Measurements from ENCODE around the gene ATP8B4. TPM values are rescaled to one million over a fixed set of nuclear protein-coding genes. Genes with fewer than 3 reads are reported as not detected.
A peak's percentile ranks its signal among the peaks of the same experiment; 100 is the strongest.

Gene ATP8B4
- total and polyA plus RNA-seq, 12 donors, result 0.39 to 5.3 (median 1.6) TPM

DNA sequence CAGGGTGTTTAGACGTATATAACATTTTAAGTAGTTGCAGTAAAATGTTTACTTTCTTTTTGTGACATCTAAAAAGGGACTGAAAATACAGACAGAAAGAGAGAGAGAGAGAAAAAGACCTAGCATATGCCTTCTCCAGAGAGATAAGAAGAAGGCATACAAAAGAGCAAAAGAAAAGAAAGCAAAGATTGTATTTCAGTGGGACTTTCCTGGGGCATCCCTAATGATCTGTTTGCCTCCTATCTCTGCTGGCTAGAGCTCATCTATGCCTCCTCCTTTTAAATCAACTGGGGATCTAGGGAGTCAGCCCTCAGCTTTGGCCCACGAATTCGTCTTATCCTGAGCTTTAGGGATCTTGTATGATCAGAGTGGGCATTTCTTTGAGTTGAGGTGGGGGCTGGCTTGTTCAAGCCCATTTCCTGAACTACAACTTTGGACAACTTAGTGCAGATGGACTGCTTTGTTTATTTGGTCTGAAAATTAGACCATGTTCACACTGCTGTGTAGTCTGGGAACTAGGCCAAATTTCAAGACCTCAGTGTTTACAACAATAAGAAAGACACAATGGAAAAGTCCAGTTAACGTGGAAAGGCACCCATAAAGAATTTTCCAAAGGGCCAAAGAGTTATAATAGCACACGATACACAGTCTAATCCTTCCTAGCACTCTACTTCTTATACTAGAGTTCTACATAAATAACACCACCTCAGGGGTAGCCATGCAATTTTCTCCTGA, 61.0 kb downstream of the ATP8B4 start:
- H3K4me3 ChIP-seq, result no peak overlapping the region
- intact Hi-C loops (cut with DNase I), result loop anchor here in 4 of 10 donors (5.0 to 10.0 kb wide), 3 partner anchors 156 to 823 kb away; no protein-coding TSS in a partner anchor
- DNase-seq (no peak), ATAC-seq (no peak)
- H3K27me3 ChIP-seq, result no peaks in the 10 kb centered on the region
- no peak for TF ChIP-seq CTCF (IDR thresholded peaks at IDR 0.05)
- H3K9me3 ChIP-seq, result no peaks in the 10 kb centered on the region
- no peaks in the 10 kb centered on the region for H3K36me3 ChIP-seq
- WGBS, 2 donors, result 44 to 48% methylated on average over 5 of the region's 5 CpGs
- peaks cover 0 to 57% (median 8%) of the 10 kb centered on the region in 9 donors for H3K4me1 ChIP-seq
- H3K27ac ChIP-seq, result peak overlapping the region in 3 of 10 donors; percentile 15 to 40 (median 30)

DNA sequence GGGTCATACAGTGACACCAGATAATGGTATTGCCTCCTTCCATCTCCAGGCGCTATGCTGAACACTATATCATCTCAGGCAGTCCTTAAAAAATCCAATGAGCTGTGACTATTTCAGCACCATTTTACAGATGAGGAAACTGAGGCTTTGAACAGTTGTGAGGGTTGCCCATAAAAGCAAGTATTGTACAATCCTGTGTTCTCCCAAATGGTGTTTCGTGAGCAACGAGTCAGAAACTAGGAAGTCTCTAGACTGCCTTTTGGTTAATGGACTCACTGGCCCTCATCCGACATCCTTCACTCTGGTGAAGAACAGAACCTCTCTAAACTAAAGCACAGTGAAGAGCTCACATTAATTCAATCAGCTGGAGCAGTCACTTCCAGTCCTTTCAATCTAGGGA, 61.8 kb downstream of the ATP8B4 start:
- H3K4me3 ChIP-seq, result no peak overlapping the region
- no peaks in the 10 kb centered on the region for H3K27me3 ChIP-seq
- WGBS, 2 donors, result 88 to 93% methylated on average over 4 of the region's 4 CpGs
- ATAC-seq, result no peak
- no peak for TF ChIP-seq CTCF (IDR thresholded peaks at IDR 0.05)
- no peaks in the 10 kb centered on the region for H3K36me3 ChIP-seq
- peaks cover 0 to 65% (median 8%) of the 10 kb centered on the region in 9 donors for H3K4me1 ChIP-seq
- no peaks in the 10 kb centered on the region for H3K9me3 ChIP-seq
- DNase-seq, result no peak
- H3K27ac ChIP-seq, result peak overlapping the region in 3 of 10 donors; percentile 15 to 40 (median 30)
- intact Hi-C loops (cut with DNase I), result loop anchor here in 4 of 10 donors (5.0 to 10.0 kb wide), 3 partner anchors 155 to 822 kb away; no protein-coding TSS in a partner anchor

- H3K4me1 ChIP-seq, result peaks cover 0 to 75% (median 8%) of the 10 kb centered on the region in 9 donors
- no peak for DNase-seq
- 65 to 73% methylated on average over 5 of the region's 5 CpGs for WGBS, 2 donors
- ATAC-seq, result peak in 3 of 8 donors; percentile 4 to 20 (median 17)
- H3K36me3 ChIP-seq, result no peaks in the 10 kb centered on the region
- H3K9me3 ChIP-seq, result peaks cover 0 to 5% (median 0%) of the 10 kb centered on the region in 11 donors
- H3K4me3 ChIP-seq, result no peak overlapping the region
- intact Hi-C loops (cut with DNase I), result loop anchor here in 4 of 10 donors (5.0 to 10.0 kb wide), 3 partner anchors 153 to 821 kb away; no protein-coding TSS in a partner anchor
- TF ChIP-seq CTCF (IDR thresholded peaks at IDR 0.05), result no peak
- peak overlapping the region; percentile 4 to 86 (median 60) for H3K27ac ChIP-seq
- H3K27me3 ChIP-seq, result no peaks in the 10 kb centered on the region
These were observed 63.3 kb downstream of the ATP8B4 start for GRCh38 chr15:50055750-50056157.

DNA sequence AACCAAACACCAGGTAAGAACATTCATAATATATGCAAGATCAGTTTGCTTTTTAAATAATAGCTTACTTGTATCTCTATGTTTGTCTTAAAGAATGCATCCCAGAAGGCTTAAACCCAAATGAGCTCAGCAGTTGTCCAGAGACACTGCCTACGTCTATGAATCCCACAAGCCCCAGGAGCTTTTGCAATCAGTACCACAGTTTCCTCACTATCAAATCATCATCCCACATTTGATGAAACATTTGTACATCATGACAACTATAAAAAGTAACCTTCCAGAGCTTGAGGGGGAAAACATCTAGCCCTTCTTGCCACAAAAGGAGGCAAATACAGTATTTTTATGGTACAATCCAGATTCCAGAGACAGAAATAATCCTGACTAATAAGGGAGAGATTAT, 63.7 kb downstream of the ATP8B4 start:
- no peak for TF ChIP-seq CTCF (IDR thresholded peaks at IDR 0.05)
- intact Hi-C loops (cut with DNase I), result loop anchor here in 4 of 10 donors (5.0 to 10.0 kb wide), 3 partner anchors 153 to 821 kb away; no protein-coding TSS in a partner anchor
- DNase-seq (peak in 1 of 2 donors; percentile 25), ATAC-seq (peak; percentile 35 to 83 (median 70))
- H3K27me3 ChIP-seq, result no peaks in the 10 kb centered on the region
- H3K36me3 ChIP-seq, result no peaks in the 10 kb centered on the region
- H3K27ac ChIP-seq, result peak overlapping the region; percentile 4 to 86 (median 60)
- peaks cover 0 to 7% (median 0%) of the 10 kb centered on the region in 11 donors for H3K9me3 ChIP-seq
- 29 to 44% methylated on average over 1 of the region's 1 CpG for WGBS, 2 donors
- H3K4me1 ChIP-seq, result peaks cover 0 to 72% (median 8%) of the 10 kb centered on the region in 9 donors
- peak overlapping the region in 1 of 10 donors; percentile 7 for H3K4me3 ChIP-seq
